HG03103 (cell line): ENCODE results near the gene RAG1.

ENCODE experiments used
- ATAC-seq: cut with Tn5 transposase; IDR thresholded peaks from one replicate; pipeline ENCODE4 v1.9.1; 2021; ENCODE audit warnings: low read depth; ENCODE audit not compliant: unreplicated experiment

Gene RAG1

GRCh38 chr11:36627006-36627405, 59.2 kb downstream of the RAG1 start:
- ATAC-seq = no peak

DNA sequence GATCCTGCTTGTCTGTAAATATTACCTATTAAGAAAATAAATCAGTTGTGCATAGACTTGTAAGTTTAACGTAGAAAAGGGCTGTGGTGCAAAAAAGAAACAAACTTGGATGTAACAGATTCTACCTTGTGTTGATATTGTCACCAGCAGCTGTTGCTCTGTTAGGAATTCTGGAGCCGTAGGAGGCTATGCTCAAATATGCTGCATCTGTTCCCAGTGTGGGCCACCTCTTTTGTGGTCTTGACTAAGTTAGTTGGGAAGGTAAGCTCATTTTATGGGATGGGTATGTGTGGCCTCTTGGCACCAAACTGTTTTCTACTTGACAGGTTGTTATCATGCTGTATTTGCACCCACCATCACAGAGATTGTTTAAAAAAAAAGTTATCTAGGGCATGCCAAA, 59.7 kb downstream of the RAG1 start:
- no peak for ATAC-seq

- ATAC-seq = no peak
Measured at GRCh38 chr11:36628141-36628540, 60.3 kb downstream of the RAG1 start.

DNA sequence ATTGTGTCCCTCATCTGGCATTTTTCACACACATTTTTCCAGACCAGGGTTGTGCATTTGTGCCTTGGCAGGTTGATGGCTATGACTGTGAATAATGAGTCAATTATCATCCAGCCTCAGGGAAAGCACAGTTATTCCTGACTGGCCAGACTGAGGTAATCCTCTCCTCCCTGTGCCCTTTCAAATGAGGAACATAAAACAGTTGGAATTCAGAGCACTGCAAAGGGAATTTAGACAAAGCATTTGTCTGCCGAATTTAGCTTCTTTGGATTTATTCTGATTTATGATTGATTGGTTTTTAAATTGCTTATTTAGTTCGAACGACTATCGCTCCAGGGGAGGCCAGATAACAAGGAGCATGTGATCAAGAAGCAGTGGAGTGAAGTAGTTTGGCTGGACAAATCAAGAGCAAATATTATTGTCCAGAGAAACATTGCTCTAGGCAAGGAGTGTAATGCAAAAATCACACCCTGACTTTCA, 61.0 kb downstream of the RAG1 start:
- no peak for ATAC-seq
